WTC11 (cell line): ENCODE results near the gene SRPK3. TPM values are rescaled to one million over a fixed set of nuclear protein-coding genes. Genes with fewer than 3 reads are reported as not detected.

Experiments used
- ATAC-seq: fragments of 200-7000 bp; cut with Tn5 transposase; 2 replicates; pipeline ENCODE4 v1.10.0; 2021; ENCODE audit warnings: mild to moderate bottlenecking, moderate library complexity
- CTCF ChIA-PET: fragments of 300-600 bp; sonication (Branson Sonifier 250); formaldehyde crosslinking; loops from one replicate; lab custom pipeline; 2021; ENCODE audit warnings: antibody characterized with exemption; lab: Charles Lee
- POLR2A ChIA-PET: fragments of 350-600 bp; sonication (Branson Sonifier 250); formaldehyde crosslinking; loops from one replicate; lab custom pipeline; 2021; ENCODE audit warnings: antibody characterized with exemption; lab: Charles Lee
- DNase-seq: peaks from one replicate; pipeline ENCODE4 v3.0.0; 2021; ENCODE audit warnings: low spot score
- H3K27ac Mint-ChIP-seq: 2 replicates; pipeline ENCODE4 v1.8.0; 2021; ENCODE audit warnings: mixed read lengths
- H3K27me3 Mint-ChIP-seq: 2 replicates; pipeline ENCODE4 v1.8.0; 2021; ENCODE audit warnings: low read depth, mild to moderate bottlenecking, moderate library complexity, mixed read lengths
- H3K36me3 Mint-ChIP-seq: 2 replicates; pipeline ENCODE4 v1.8.0; 2021; ENCODE audit warnings: mixed read lengths
- H3K4me1 Mint-ChIP-seq: 2 replicates; pipeline ENCODE4 v1.8.0; 2022; ENCODE audit warnings: mixed read lengths
- H3K4me3 Mint-ChIP-seq: 2 replicates; pipeline ENCODE4 v1.8.0; 2021; ENCODE audit warnings: mild to moderate bottlenecking, moderate library complexity, mixed read lengths
- H3K9me3 Mint-ChIP-seq: 2 replicates; pipeline ENCODE4 v1.8.0; 2021; ENCODE audit warnings: mixed read lengths
- ATF3 ChIP-seq: sonication (generic); formaldehyde crosslinking; conservative IDR thresholded peaks from 2 replicates; pipeline ENCODE4 v1.8.1; 2022; ENCODE audit warnings: mild to moderate bottlenecking, missing genetic modification reagents
- CBFB ChIP-seq: sonication (generic); formaldehyde crosslinking; IDR thresholded peaks from 2 replicates; pipeline ENCODE4 v1.8.1; 2022; ENCODE audit warnings: mild to moderate bottlenecking, low read depth, missing genetic modification reagents
- E2F5 ChIP-seq: sonication (generic); formaldehyde crosslinking; IDR thresholded peaks from 2 replicates; pipeline ENCODE4 v1.8.1; 2022; ENCODE audit warnings: mild to moderate bottlenecking, moderate library complexity, missing genetic modification reagents
- ELF4 ChIP-seq: sonication (generic); formaldehyde crosslinking; IDR thresholded peaks from 2 replicates; pipeline ENCODE4 v1.8.1; 2022; ENCODE audit warnings: low read depth, mild to moderate bottlenecking, moderate library complexity, missing genetic modification reagents
- FOXJ3 ChIP-seq: sonication (generic); formaldehyde crosslinking; IDR thresholded peaks from 2 replicates; pipeline ENCODE4 v1.9.0; 2021; ENCODE audit warnings: missing genetic modification reagents, mild to moderate bottlenecking, borderline replicate concordance
- FOXP1 ChIP-seq: sonication (generic); formaldehyde crosslinking; IDR thresholded peaks from 2 replicates; pipeline ENCODE4 v1.8.0; 2022; ENCODE audit warnings: missing genetic modification reagents, mild to moderate bottlenecking, moderate library complexity, borderline replicate concordance
- HMGA2 ChIP-seq: fragments of 250-450 bp; sonication (Bioruptor Pico); IDR thresholded peaks from 2 replicates; pipeline ENCODE4 v1.4.0; 2021; ENCODE audit warnings: mild to moderate bottlenecking, moderate library complexity
- JAZF1 ChIP-seq: fragments of 250-450 bp; sonication (Bioruptor Pico); IDR thresholded peaks from 2 replicates; pipeline ENCODE4 v1.9.0; 2021; ENCODE audit warnings: moderate library complexity, mild to moderate bottlenecking, inconsistent platforms
- KAT7 ChIP-seq: sonication (generic); formaldehyde crosslinking; IDR thresholded peaks from 2 replicates; pipeline ENCODE4 v1.8.1; 2023; ENCODE audit warnings: missing genetic modification reagents, mild to moderate bottlenecking, borderline replicate concordance
- MXD4 ChIP-seq: fragments of 250-450 bp; sonication (Bioruptor Pico); IDR thresholded peaks from 2 replicates; pipeline ENCODE4 v1.8.0; 2021; ENCODE audit warnings: mild to moderate bottlenecking, moderate library complexity, borderline replicate concordance
- NR3C1 ChIP-seq: sonication (generic); formaldehyde crosslinking; conservative IDR thresholded peaks from 2 replicates; pipeline ENCODE4 v1.8.1; 2023; ENCODE audit warnings: low read depth, mild to moderate bottlenecking, missing genetic modification reagents
- SMAD3 ChIP-seq: sonication (generic); formaldehyde crosslinking; IDR thresholded peaks from 2 replicates; pipeline ENCODE4 v1.8.0; 2022; ENCODE audit warnings: missing genetic modification reagents, mild to moderate bottlenecking, borderline replicate concordance
- TEAD1 ChIP-seq: sonication (generic); formaldehyde crosslinking; IDR thresholded peaks from 2 replicates; pipeline ENCODE4 v1.8.0; 2022; ENCODE audit warnings: mild to moderate bottlenecking, missing genetic modification reagents
- ZNF219 ChIP-seq: sonication (generic); formaldehyde crosslinking; IDR thresholded peaks from 2 replicates; pipeline ENCODE4 v1.8.0; 2023; ENCODE audit warnings: missing genetic modification reagents, mild to moderate bottlenecking, borderline replicate concordance
- ZNF512 ChIP-seq: sonication (generic); formaldehyde crosslinking; IDR thresholded peaks from 2 replicates; pipeline ENCODE4 v1.8.1; 2022; ENCODE audit warnings: missing genetic modification reagents, borderline replicate concordance
- ZNF532 ChIP-seq: fragments of 250-450 bp; sonication (Bioruptor Pico); IDR thresholded peaks from 2 replicates; pipeline ENCODE4 v1.9.0; 2021; ENCODE audit warnings: mild to moderate bottlenecking, borderline replicate concordance
- total RNA-seq: library from RNA; stranded (reverse); gene quantifications from 3 replicates; pipeline ENCODE4 v1.2.3, GENCODE V29; 2021
- TF ChIP-seq, protein P1 (sequence below): sonication (generic); formaldehyde crosslinking; IDR thresholded peaks from 2 replicates; pipeline ENCODE4 v1.8.1; 2023; ENCODE audit warnings: mild to moderate bottlenecking, missing genetic modification reagents, borderline replicate concordance
- TF ChIP-seq, protein P2 (sequence below): sonication (generic); formaldehyde crosslinking; IDR thresholded peaks from 2 replicates; pipeline ENCODE4 v1.8.1; 2022; ENCODE audit warnings: low read depth, mild to moderate bottlenecking, moderate library complexity, missing genetic modification reagents, borderline replicate concordance
- TF ChIP-seq, protein P3 (sequence below): sonication (generic); formaldehyde crosslinking; IDR thresholded peaks from 2 replicates; pipeline ENCODE4 v1.8.1; 2023; ENCODE audit warnings: mild to moderate bottlenecking, moderate library complexity, missing genetic modification reagents

Gene SRPK3
- total RNA-seq, 1 experiment from 2014 or later, result not detected

DNA sequence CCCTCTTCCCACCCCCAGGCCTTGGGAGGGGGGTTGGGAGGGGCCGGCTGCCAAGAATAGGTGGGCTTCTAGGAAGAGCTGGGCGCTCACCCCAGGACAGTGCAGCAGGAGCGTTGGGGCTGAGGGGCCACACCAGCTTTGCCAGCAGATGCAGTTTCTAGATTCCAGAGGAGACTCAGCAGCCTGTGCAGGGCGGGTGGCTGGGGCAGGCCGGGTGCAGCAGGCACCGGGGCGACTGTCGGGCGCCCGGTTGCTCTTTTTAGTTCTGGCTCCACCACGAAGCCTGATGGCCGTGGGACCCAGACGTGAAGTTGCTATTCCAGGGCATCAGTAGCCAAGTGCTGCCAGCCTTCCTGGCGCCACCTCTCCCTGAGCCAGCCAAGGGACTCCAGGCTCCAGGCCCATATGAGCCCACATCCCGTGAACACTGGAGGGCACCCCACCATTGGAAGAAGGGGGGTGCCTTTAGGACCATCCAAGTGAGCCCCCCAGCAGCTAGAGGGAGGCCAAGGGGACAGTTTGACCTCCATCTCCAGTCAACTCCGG lies 19.4 kb downstream of the SRPK3 start:
- Mint-ChIP-seq H3K4me1 (peaks cover 7% of the 10 kb centered on the region), H3K9me3 (no peaks in the 10 kb centered on the region), H3K4me3 (no peak overlapping the region), H3K27me3 (no peaks in the 10 kb centered on the region), H3K36me3 (peaks cover 14% of the 10 kb centered on the region)
- CTCF ChIA-PET, result interaction anchor here (0.7 kb wide), 1 partner anchor 87 kb away, joined by 4 read pairs; no protein-coding TSS in a partner anchor
- peak; percentile 7 for ATAC-seq
- TF ChIP-seq ATF3 (CRISPR knock-in tag), result no peak
- TF ChIP-seq SMAD3 (CRISPR knock-in tag), result no peak
- TF ChIP-seq MXD4 (CRISPR knock-in tag), result no peak
- no peak for TF ChIP-seq KAT7 (CRISPR knock-in tag)
- TF ChIP-seq ZNF219, result no peak
- TF ChIP-seq, all 79 proteins: peak for 0
- no peak for DNase-seq
- H3K27ac Mint-ChIP-seq, result no peak overlapping the region
- POLR2A ChIA-PET, result interaction anchor here (0.6 kb wide), 1 partner anchor 76 kb away, joined by 3 read pairs; no protein-coding TSS in a partner anchor

DNA sequence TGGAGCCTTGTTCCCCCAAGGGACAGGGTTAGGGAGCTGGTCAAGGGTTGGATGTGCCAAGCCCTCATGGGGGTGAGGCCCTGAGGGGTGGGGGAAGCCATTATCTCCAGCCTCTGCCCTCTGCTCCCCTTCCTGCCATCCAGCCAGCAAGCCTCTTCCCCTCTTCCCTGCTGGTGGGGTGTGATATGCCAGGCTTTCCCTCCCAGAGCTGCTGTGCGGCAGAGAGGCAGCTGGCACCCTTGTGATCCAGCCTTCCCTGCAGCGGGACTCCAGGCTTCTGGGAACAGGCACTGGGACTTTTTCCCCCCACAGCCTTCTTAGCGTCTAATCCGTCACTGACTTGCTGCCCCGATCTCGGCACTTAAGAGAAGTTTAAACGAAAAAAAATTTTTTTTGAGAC lies 19.9 kb downstream of the SRPK3 start:
- Mint-ChIP-seq H3K4me3 (no peak overlapping the region), H3K27ac (no peak overlapping the region), H3K27me3 (no peaks in the 10 kb centered on the region), H3K9me3 (no peaks in the 10 kb centered on the region), H3K4me1 (peaks cover 7% of the 10 kb centered on the region), H3K36me3 (peaks cover 14% of the 10 kb centered on the region)
- ChIA-PET POLR2A (no interaction called here), CTCF (interaction anchor here (0.7 kb wide), 1 partner anchor 87 kb away, joined by 4 read pairs; no protein-coding TSS in a partner anchor)
- ATAC-seq (peak; percentile 13), DNase-seq (no peak)
- no peak for TF ChIP-seq ELF4
- TF ChIP-seq, protein P1, sequence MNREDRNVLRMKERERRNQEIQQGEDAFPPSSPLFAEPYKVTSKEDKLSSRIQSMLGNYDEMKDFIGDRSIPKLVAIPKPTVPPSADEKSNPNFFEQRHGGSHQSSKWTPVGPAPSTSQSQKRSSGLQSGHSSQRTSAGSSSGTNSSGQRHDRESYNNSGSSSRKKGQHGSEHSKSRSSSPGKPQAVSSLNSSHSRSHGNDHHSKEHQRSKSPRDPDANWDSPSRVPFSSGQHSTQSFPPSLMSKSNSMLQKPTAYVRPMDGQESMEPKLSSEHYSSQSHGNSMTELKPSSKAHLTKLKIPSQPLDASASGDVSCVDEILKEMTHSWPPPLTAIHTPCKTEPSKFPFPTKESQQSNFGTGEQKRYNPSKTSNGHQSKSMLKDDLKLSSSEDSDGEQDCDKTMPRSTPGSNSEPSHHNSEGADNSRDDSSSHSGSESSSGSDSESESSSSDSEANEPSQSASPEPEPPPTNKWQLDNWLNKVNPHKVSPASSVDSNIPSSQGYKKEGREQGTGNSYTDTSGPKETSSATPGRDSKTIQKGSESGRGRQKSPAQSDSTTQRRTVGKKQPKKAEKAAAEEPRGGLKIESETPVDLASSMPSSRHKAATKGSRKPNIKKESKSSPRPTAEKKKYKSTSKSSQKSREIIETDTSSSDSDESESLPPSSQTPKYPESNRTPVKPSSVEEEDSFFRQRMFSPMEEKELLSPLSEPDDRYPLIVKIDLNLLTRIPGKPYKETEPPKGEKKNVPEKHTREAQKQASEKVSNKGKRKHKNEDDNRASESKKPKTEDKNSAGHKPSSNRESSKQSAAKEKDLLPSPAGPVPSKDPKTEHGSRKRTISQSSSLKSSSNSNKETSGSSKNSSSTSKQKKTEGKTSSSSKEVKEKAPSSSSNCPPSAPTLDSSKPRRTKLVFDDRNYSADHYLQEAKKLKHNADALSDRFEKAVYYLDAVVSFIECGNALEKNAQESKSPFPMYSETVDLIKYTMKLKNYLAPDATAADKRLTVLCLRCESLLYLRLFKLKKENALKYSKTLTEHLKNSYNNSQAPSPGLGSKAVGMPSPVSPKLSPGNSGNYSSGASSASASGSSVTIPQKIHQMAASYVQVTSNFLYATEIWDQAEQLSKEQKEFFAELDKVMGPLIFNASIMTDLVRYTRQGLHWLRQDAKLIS (CRISPR knock-in tag), result no peak
- no peak for TF ChIP-seq TEAD1 (CRISPR knock-in tag)
- TF ChIP-seq CBFB (CRISPR knock-in tag), result no peak
- TF ChIP-seq NR3C1 (CRISPR knock-in tag), result no peak
- no peak for TF ChIP-seq JAZF1
- TF ChIP-seq E2F5, result no peak
- TF ChIP-seq, protein P2, sequence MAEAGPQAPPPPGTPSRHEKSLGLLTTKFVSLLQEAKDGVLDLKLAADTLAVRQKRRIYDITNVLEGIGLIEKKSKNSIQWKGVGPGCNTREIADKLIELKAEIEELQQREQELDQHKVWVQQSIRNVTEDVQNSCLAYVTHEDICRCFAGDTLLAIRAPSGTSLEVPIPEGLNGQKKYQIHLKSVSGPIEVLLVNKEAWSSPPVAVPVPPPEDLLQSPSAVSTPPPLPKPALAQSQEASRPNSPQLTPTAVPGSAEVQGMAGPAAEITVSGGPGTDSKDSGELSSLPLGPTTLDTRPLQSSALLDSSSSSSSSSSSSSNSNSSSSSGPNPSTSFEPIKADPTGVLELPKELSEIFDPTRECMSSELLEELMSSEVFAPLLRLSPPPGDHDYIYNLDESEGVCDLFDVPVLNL, result no peak
- TF ChIP-seq HMGA2 (CRISPR knock-in tag), result no peak
- TF ChIP-seq ZNF512 (CRISPR knock-in tag), result no peak
- no peak for TF ChIP-seq ZNF219
- TF ChIP-seq ZNF532 (CRISPR knock-in tag), result no peak
- no peak for TF ChIP-seq KAT7 (CRISPR knock-in tag)
- TF ChIP-seq, protein P3, sequence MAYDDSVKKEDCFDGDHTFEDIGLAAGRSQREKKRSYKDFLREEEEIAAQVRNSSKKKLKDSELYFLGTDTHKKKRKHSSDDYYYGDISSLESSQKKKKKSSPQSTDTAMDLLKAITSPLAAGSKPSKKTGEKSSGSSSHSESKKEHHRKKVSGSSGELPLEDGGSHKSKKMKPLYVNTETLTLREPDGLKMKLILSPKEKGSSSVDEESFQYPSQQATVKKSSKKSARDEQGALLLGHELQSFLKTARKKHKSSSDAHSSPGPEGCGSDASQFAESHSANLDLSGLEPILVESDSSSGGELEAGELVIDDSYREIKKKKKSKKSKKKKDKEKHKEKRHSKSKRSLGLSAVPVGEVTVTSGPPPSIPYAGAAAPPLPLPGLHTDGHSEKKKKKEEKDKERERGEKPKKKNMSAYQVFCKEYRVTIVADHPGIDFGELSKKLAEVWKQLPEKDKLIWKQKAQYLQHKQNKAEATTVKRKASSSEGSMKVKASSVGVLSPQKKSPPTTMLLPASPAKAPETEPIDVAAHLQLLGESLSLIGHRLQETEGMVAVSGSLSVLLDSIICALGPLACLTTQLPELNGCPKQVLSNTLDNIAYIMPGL (CRISPR knock-in tag), result no peak
- no peak for TF ChIP-seq FOXP1 (CRISPR knock-in tag)
- no peak for TF ChIP-seq FOXJ3 (CRISPR knock-in tag)
